ENCODE results near the gene ENKD1.

GRCh38 chr16:67658849-67659674, 7.5 kb downstream of the ENKD1 start:
- TF ChIP-seq CTCF (IDR thresholded peaks at IDR 0.05; ENCODE audit: low read depth, low read length, poor library complexity, severe bottlenecking) (no peak), EZH2phosphoT487 (IDR thresholded peaks at IDR 0.05; ENCODE audit: borderline replicate concordance, low read length) (no peak)

All from DOHH2 (cell line).